NCI-H128 (cell line): ENCODE data around the gene OR2W1.

Source experiments
- DNase-seq: peaks from one replicate; lab custom pipeline; 2025; ENCODE audit not compliant: unreplicated experiment; lab: John Stamatoyannopoulos, UW

OR2W1 gene

GRCh38 chr6:29005183-29005885, 39.6 kb downstream of the OR2W1 start, which contains the start of gene ZNF311:
Gene ZNF311, minus strand, starts transcription at chr6:29005315. Its CDS starts 1,361 bp downstream, at chr6:29003954.
- no peak for DNase-seq

- DNase-seq = no peak
Measured at GRCh38 chr6:28996844-28997510, 48.0 kb downstream of the OR2W1 start.

- no peak for DNase-seq
Measured at GRCh38 chr6:28995093-28995650, 49.8 kb downstream of the OR2W1 start.
